ENCODE measurements around the gene PLAC9.
A peak's percentile ranks its signal among the peaks of the same experiment; 100 is the strongest.
"Not testable (repeated sequence)": the region's sequence is repeated elsewhere in the genome, so short reads cannot be mapped to it uniquely, and the experiment has no call there.

Gene PLAC9

DNA sequence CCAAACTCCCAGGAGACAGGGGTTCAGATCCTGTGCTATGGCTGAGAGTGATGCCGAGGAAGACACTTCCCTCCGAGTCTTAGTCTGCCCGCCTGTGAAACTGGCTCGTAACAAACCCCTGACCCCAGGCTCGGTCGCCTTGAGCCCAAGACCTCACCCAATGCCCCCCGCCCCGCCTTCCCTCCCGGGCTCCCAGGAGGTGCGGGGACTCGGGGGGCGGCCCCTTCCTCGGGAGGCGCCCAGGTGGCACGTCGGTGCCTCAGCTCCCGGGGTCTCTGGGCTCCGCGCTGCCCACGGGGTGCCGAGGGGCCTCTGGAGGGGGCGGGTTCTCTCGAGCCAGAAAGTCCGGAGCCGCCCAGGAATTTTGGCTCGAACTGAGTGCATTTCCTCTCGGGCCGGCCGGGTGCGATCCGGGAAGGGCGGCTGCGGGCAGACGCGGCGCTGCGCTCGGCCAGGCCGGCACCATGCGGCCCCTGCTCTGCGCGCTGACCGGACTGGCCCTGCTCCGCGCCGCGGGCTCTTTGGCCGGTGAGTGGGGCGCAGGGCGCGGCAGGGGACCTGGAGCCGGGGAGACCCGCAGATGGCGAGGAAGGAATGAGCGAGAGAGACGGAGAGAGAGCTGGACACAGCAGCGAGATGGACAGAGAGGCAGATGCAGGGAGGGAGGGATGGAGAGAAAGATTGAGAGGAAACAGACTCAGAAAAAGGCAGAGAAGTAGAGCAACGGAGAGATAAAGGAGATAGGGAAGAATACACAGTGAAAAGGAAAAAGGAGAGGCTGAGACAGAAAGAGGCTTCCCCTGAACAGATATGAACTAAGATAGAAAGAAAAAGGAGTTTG lies at the start of gene PLAC9:
Gene PLAC9, plus strand, starts transcription at position 432 of the 841 bp plus-strand sequence. Its CDS starts 33 bp downstream, at position 465.
- DNase-seq: no peak

- DNase-seq: no peak
These were observed 42.4 kb upstream of the PLAC9 start for GRCh38 chr10:80090121-80090520.

- DNase-seq: no peak
These were observed 38.3 kb upstream of the PLAC9 start for GRCh38 chr10:80094231-80094630.

DNA sequence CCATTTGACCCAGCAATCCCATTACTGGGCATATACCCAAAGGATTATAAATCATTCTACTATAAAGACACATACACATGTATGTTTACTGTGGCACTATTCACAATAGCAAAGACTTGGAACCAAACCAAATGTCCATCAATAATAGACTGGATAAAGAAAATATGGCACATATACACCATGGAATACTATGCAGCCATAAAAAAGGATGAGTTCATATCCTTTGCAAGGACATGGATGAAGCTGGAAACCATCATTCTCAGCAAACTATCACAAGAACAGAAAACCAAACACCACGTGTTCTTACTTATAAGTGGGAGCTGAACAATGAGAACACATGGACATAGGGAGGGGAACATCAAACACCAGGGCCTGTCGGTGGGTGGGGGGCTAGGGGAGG lies 34.3 kb upstream of the PLAC9 start:
- DNase-seq: not testable (repeated sequence)

- DNase-seq: not testable (repeated sequence)
These were observed 33.2 kb upstream of the PLAC9 start for GRCh38 chr10:80099295-80099694.

- DNase-seq: no peak
These were observed 32.4 kb upstream of the PLAC9 start for GRCh38 chr10:80100116-80100515.

GRCh38 chr10:80100861-80101695 lies 31.5 kb upstream of the PLAC9 start:
- no peak for DNase-seq

DNA sequence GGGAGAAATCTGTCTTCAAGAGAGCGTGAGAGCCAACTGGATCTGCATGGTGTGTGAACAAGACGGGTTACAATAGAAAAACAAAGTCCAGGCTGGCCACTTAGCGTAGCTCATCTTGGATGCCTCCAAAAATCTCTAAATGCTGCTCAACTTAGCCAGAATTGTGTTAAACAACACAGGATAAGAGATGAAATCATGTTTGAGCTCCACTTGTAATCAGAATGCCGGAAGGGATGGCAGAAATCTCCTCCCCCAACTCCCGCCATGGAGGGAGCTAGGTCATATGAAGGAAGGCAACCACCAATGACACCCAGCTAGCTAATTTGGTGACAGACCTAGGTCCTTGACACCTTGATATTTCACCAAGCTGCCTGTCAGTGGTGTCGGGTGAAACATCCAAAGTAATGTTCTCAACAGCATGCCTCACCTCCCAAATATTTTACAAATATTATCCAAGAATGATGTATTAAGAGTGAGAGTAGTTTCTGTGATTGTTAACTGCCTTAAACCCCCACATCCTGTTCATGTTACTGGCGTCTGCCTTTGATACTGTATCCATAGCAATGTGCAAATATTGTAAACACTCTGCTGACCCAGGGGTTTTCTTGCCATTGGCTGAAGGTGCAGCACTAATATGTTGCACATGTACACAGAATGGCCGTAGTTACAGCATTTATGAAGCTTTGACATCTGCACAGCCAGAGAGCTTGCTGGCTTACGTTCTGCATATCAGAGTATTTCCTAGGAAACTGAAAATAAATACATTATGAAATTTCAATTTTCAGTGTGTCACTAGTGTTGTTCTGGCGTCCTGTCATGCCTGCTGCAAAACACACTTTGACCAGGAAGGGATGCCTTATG lies 28.2 kb upstream of the PLAC9 start:
- DNase-seq: peak; percentile 47

DNA sequence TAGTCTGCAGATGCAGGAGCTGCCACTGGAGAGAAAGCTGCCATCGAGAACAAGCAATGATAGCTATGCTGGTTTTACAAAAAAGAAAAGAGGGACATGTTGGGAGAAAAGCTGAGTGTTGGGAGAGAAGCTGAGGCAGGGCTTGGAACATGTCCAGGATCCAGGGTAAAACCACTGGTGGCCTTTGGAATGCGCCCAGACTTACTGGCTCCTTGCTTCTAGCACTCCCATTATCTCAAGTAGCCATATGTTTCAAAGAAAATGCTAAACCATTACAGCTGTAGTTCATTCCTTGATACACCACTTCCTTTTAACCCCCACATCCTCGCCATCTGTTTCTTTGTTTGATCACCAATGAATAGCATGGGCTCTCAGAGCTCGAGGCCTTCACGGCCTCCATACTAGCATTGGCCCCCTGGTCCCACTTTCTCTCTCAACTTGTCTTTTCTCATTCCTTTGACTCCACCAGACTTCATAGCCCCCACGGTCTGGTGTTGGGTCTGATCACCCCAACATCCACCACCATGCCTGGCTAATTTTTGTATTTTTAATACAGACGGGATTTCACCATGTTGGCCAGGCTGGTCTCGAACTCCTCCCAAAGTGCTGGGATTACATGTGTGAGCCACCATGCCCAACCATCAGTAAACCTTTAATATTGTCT lies 23.8 kb upstream of the PLAC9 start:
- no peak for DNase-seq

DNA sequence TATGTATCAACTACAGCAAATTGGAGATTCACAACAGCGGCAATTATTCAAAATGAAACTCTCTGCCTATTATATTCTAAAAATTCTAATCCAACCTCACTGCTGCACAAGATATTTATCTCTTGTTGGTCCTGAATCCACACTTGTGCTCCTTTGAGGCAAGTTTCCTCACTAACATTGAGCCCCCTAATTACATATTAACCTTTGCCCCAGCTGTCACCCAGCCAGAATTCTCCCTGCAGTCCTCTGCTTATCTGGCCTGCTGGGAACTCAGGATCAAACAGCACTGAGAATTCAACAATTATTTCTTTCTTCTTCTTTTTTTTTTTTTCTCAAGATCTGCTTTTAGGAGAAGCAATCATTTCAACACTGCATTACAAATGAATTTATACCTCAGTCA lies 21.5 kb upstream of the PLAC9 start:
- no peak for DNase-seq

DNA sequence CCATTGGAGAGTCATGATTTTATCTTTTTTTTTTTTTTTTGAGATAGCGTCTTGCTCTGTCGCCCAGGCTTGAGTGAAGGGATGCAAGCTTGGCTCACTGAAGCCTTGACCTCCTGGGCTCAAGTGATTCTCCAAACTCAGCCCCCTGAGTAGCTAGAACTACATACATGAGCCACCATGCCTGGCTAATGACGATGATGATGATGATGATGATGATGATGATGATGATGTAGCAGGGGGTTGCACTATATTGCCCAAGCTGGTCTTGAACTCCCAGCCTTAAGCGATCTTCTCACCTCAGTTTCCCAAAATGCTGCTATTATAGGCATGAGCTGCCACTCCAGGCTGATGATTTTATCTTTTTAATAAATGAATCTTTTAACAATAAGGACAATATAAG lies 13.9 kb upstream of the PLAC9 start:
- no peak for DNase-seq

- DNase-seq: no peak
These were observed 10.3 kb upstream of the PLAC9 start for GRCh38 chr10:80122110-80122710.

GRCh38 chr10:80122746-80123145 lies 9.8 kb upstream of the PLAC9 start:
- no peak for DNase-seq

- no peak for DNase-seq
These were observed 5.7 kb upstream of the PLAC9 start for GRCh38 chr10:80126876-80127275.

GRCh38 chr10:80131499-80131901 lies 1.0 kb upstream of the PLAC9 start:
- no peak for DNase-seq

- no peak for DNase-seq
These were observed 676 bp downstream of the PLAC9 start for GRCh38 chr10:80133206-80133605.

DNA sequence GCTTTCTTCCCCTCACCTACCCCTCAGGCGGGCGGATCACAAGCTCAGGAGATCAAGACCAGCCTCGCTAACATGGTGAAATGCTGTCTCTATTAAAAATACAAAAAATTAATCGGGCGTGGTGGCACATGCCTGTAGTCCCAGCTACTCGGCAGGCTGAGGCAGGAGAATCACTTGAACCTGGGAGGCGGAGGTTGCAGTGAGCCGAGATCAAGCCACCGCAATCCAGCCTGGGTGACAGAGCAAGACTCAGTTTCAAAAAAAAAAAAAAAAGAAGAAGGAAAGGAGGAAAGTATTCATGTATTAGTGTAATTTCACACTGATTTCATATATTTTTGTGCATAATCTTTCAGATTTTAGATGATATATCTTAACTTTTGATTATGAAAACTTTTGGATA lies 1.2 kb downstream of the PLAC9 start:
- DNase-seq: not testable (repeated sequence)

- no peak for DNase-seq
These were observed 3.6 kb downstream of the PLAC9 start for GRCh38 chr10:80136134-80136571.

GRCh38 chr10:80137031-80137862 lies 4.7 kb downstream of the PLAC9 start:
- no peak for DNase-seq

- no peak for DNase-seq
These were observed 5.4 kb downstream of the PLAC9 start for GRCh38 chr10:80137920-80138319.

- DNase-seq: no peak
These were observed 6.7 kb downstream of the PLAC9 start for GRCh38 chr10:80139265-80139664.
